Testis (tissue), 3 donors: ENCODE data around the gene RFC1. TPM values are rescaled to one million over a fixed set of nuclear protein-coding genes. Genes with fewer than 3 reads are reported as not detected.
"Not testable (repeated sequence)": the region's sequence is repeated elsewhere in the genome, so short reads cannot be mapped to it uniquely, and the experiment has no call there.

Experiments
- DNase-seq: peaks from one replicate; pipeline ENCODE4 v3.0.0-alpha.2; 2019
- H3K27ac ChIP-seq, 2 donors: fragments of 200-600 bp; sonication (generic); one replicate each; pipeline ENCODE4 v1.5.1; 2019
- H3K27me3 ChIP-seq: fragments of 200-600 bp; sonication (generic); one replicate; pipeline ENCODE4 v1.5.1; 2019
- H3K36me3 ChIP-seq: fragments of 200-600 bp; sonication (generic); one replicate; pipeline ENCODE4 v1.5.1; 2017; ENCODE audit warnings: low read depth; ENCODE audit errors: missing control alignments
- H3K4me1 ChIP-seq: fragments of 200-600 bp; sonication (generic); one replicate; pipeline ENCODE4 v1.5.1; 2019
- H3K4me3 ChIP-seq, 2 donors: fragments of 200-600 bp; sonication (generic); one replicate each; pipeline ENCODE4 v1.5.1; 2017 to 2019
- H3K9me3 ChIP-seq: fragments of 200-600 bp; sonication (generic); one replicate; pipeline ENCODE4 v1.5.1; 2017
- CTCF ChIP-seq, 3 experiments: fragments of 450-650 bp in 2 of 3; fragments of 200-600 bp in 1 of 3; sonication (generic) in 1 of 3; IDR thresholded peaks; one replicate each; pipeline ENCODE4 v1.5.1; 2016 to 2019; ENCODE audit warnings: antibody characterized with exemption in 3 of 3, mild to moderate bottlenecking in 2 of 3, moderate library complexity in 1 of 3
- POLR2A ChIP-seq: fragments of 450-650 bp; IDR thresholded peaks from one replicate; pipeline ENCODE4 v1.6.1; 2017; ENCODE audit warnings: antibody characterized with exemption, mild to moderate bottlenecking, moderate library complexity
- WGBS, 2 donors: methylation state at CpG; one replicate each; pipeline ENCODE4 v1.1.5; 2018; 5-methylcytosine and 5-hydroxymethylcytosine counted together
- intact Hi-C: fragments of 100-400 bp; cut with DNase I; formaldehyde crosslinking; loops from one replicate; pipeline ENCODE4 v1.15.1; 2023; ENCODE audit warnings: low total_unique reads
- polyA plus RNA-seq: library from polyadenylated mRNA; stranded (reverse); fragments of 350-450 nt; fragmentation: Illumina TruSeq; extraction: RNeasy Lipid Tissue Mini Kit (QIAGEN cat#74804); gene quantifications from one replicate; pipeline ENCODE4 v1.2.3, GENCODE V29; 2014; ENCODE audit warnings: low read depth, low replicate concordance; ENCODE audit not compliant: insufficient read depth
- total RNA-seq, 2 donors: library from RNA; depleted of rRNA; stranded (reverse); fragments of >200 nt; gene quantifications; one replicate each; pipeline ENCODE4 v1.2.3, GENCODE V29; 2016

The RFC1 gene
- total and polyA plus RNA-seq, 3 donors from 2014 or later, result 26.9 to 34.9 (median 29.5) TPM

- no peak overlapping the region for H3K27ac ChIP-seq
- intact Hi-C loops, result no loop called here
- DNase-seq, result no peak
- H3K4me3 ChIP-seq, result no peak overlapping the region
- H3K27me3 ChIP-seq, result no peaks in the 10 kb centered on the region
- TF ChIP-seq CTCF (IDR thresholded peaks at IDR 0.05), result no peak
- no peak for TF ChIP-seq POLR2A
- H3K4me1 ChIP-seq, result no peaks in the 10 kb centered on the region
- WGBS, 2 donors, result 92 to 96% methylated on average over 2 of the region's 2 CpGs
- H3K36me3 ChIP-seq, result no peaks in the 10 kb centered on the region
- no peaks in the 10 kb centered on the region for H3K9me3 ChIP-seq
Observed at GRCh38 chr4:39285853-39286252, 80.3 kb downstream of the RFC1 start.

GRCh38 chr4:39285111-39285795 lies 80.9 kb downstream of the RFC1 start:
- Histone ChIP-seq H3K4me3 (no peak overlapping the region), H3K27ac (no peak overlapping the region), H3K9me3 (no peaks in the 10 kb centered on the region), H3K27me3 (no peaks in the 10 kb centered on the region), H3K36me3 (no peaks in the 10 kb centered on the region), H3K4me1 (no peaks in the 10 kb centered on the region)
- TF ChIP-seq POLR2A, result no peak
- no peak for TF ChIP-seq CTCF (IDR thresholded peaks at IDR 0.05)
- WGBS, 2 donors, result 60 to 68% methylated on average over 7 of the region's 7 CpGs
- intact Hi-C loops, result no loop called here
- no peak for DNase-seq

GRCh38 chr4:39280770-39281169 lies 85.4 kb downstream of the RFC1 start:
- intact Hi-C loops, result no loop called here
- H3K9me3 ChIP-seq, result no peaks in the 10 kb centered on the region
- no peak for DNase-seq

GRCh38 chr4:39279416-39279815 lies 86.7 kb downstream of the RFC1 start:
- TF ChIP-seq POLR2A, result no peak
- TF ChIP-seq CTCF (IDR thresholded peaks at IDR 0.05), result no peak
- H3K4me1 ChIP-seq, result no peaks in the 10 kb centered on the region
- H3K36me3 ChIP-seq, result no peaks in the 10 kb centered on the region
- DNase-seq, result no peak
- intact Hi-C loops, result no loop called here
- no peak overlapping the region for H3K27ac ChIP-seq
- H3K9me3 ChIP-seq, result no peaks in the 10 kb centered on the region
- H3K27me3 ChIP-seq, result no peaks in the 10 kb centered on the region
- no peak overlapping the region for H3K4me3 ChIP-seq
- 78 to 83% methylated on average over 5 of the region's 5 CpGs for WGBS, 2 donors

More at GRCh38 chr4:39280770-39281169, 85.4 kb downstream of the RFC1 start:
- H3K4me3 ChIP-seq, result no peak overlapping the region
- 94 to 98% methylated on average over 2 of the region's 2 CpGs for WGBS, 2 donors
- H3K27ac ChIP-seq, result no peak overlapping the region
- no peaks in the 10 kb centered on the region for H3K27me3 ChIP-seq
- no peaks in the 10 kb centered on the region for H3K4me1 ChIP-seq
- TF ChIP-seq POLR2A (no peak), CTCF (IDR thresholded peaks at IDR 0.05) (no peak)
- no peaks in the 10 kb centered on the region for H3K36me3 ChIP-seq

GRCh38 chr4:39278476-39278875 lies 87.7 kb downstream of the RFC1 start:
- WGBS, 2 donors, result 92 to 93% methylated on average over 9 of the region's 9 CpGs
- Histone ChIP-seq H3K4me1 (no peaks in the 10 kb centered on the region), H3K36me3 (no peaks in the 10 kb centered on the region), H3K27ac (no peak overlapping the region), H3K27me3 (no peaks in the 10 kb centered on the region), H3K4me3 (no peak overlapping the region), H3K9me3 (no peaks in the 10 kb centered on the region)
- no peak for DNase-seq
- intact Hi-C loops, result no loop called here
- no peak for TF ChIP-seq POLR2A
- no peak for TF ChIP-seq CTCF (IDR thresholded peaks at IDR 0.05)

GRCh38 chr4:39277661-39278060 lies 88.5 kb downstream of the RFC1 start:
- 89 to 97% methylated on average over 6 of the region's 6 CpGs for WGBS, 2 donors
- H3K27ac ChIP-seq, H3K27me3 ChIP-seq, H3K4me3 ChIP-seq, intact Hi-C loops, DNase-seq, H3K4me1 ChIP-seq, H3K36me3 ChIP-seq, H3K9me3 ChIP-seq: not testable (repeated sequence)
